K562 treated with DMSO at 1 percent for 48 hours (cell line): ENCODE data around the gene KLHL9. TPM values are rescaled to one million over a fixed set of nuclear protein-coding genes. Genes with fewer than 3 reads are reported as not detected.

ENCODE experiments used
- total RNA-seq: library from RNA; unstranded; fragments of 300-600 nt; gene quantifications from 2 replicates; pipeline ENCODE4 v1.2.3, GENCODE V29; 2022; ENCODE audit warnings: low replicate concordance; ENCODE audit errors: extremely low read depth

The KLHL9 gene, protein sequence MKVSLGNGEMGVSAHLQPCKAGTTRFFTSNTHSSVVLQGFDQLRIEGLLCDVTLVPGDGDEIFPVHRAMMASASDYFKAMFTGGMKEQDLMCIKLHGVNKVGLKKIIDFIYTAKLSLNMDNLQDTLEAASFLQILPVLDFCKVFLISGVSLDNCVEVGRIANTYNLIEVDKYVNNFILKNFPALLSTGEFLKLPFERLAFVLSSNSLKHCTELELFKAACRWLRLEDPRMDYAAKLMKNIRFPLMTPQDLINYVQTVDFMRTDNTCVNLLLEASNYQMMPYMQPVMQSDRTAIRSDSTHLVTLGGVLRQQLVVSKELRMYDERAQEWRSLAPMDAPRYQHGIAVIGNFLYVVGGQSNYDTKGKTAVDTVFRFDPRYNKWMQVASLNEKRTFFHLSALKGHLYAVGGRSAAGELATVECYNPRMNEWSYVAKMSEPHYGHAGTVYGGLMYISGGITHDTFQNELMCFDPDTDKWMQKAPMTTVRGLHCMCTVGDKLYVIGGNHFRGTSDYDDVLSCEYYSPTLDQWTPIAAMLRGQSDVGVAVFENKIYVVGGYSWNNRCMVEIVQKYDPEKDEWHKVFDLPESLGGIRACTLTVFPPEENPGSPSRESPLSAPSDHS
- total RNA-seq: not detected in 2 replicates

DNA sequence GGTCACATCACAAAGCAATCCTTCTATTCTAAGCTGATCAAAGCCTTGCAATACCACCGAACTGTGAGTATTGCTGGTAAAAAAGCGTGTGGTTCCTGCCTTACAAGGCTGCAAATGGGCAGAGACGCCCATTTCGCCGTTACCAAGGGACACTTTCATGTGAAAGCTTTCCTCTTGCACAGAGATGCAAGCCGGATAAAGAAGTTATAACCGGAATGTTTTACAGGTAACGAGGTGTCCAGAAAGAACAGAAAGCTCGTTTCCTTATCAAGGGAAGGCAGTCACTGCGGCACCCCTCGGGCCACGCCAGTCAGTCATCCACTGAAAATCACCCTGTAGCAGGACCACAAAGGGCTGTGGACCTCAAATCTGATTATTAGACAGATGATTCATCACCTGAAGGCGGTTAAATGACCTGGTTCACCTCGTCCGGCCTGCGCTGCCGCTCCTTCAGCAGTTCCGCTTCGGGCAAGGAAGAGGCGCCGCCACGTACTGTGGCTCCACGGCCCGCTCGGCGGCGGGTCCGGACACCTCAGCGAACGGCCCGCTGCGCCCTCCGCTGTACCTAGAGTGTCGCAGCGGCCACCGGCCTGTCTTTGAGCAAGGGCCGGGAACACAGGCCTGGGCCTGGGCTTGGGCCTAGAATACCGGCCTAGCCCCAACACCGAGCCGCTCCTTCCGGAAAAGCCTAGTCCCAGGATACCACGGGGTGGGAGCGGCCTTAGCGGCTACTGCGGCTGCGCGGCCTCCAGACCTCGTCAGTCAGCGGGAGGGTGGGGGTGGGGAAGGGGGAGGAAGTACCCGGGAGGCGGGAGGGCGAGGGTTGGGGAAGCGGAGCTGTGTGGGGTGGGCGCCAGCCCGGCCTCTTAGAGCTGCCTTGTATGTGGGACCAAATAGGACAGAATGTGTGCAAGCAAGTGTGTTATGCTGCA lies at the start of gene KLHL9:
TSS of gene KLHL9 (minus strand) at position 704 of the 932 bp plus-strand sequence. CDS start at position 159, 545 bp downstream.

DNA sequence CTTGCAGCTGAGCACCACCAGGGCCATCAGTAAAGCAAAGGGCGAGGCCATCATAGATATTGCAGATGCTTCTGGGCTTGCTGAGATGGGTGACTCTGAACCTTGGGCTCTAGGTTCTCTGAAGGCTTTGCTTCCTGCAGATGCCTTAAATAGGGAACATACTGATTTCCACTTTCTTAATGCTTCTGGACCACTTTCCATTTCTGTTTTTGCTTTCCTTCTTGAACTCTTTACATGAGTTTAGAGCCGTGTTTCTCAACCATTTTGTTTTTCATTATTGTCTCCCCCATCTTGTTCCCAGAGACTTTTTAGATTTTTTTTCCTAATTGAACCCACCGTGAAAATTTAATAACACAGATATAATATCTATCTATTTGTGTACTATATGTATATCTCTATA lies 32.8 kb upstream of the KLHL9 start, which contains the start of gene IFNA13:
TSS of gene IFNA13 (minus strand) at position 101 of the 400 bp plus-strand sequence. CDS start at position 54, 47 bp downstream.

DNA sequence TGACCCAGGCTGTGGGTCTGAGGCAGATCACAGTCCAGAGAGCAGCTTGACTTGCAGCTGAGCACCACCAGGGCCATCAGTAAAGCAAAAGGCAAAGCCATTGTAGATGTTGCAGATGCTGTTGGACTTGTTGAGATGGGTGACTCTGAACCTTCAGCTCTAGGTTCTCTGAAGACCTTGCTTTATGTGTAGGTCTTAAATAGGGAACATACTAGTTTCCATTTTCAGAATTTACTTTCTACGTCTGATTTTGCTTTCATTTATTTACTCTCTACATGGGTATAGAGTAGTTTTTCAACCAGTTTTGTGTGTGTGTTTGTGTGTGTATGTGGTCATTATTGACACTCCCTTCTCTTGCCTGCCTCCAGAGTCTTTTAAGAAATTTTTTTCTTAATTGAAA lies 15.6 kb upstream of the KLHL9 start, which contains the start of gene IFNA6:
TSS of gene IFNA6 (minus strand) at position 101 of the 400 bp plus-strand sequence. CDS start at position 101, 0 bp downstream.

DNA sequence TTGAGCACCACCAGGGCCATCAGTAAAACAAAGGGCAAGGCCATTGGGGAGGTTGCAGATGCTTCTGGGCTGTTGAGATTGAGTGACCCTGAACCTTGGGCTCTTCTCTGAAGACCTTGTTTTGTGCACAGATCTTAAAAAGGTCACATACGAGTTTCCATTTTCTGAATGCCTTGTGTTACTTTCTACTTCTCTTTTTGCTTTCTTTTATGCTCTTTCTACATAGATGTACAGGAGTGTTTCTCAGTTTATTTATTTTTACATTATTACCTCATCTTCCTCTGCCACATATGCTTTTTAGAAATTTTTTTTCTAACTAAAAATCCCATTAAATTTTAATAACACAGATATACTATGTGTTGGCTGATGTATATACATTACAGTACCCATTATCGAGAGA lies 30.0 kb downstream of the KLHL9 start, which contains the start of gene IFNA5:
TSS of gene IFNA5 (minus strand) at position 101 of the 400 bp plus-strand sequence. CDS start at position 44, 57 bp downstream.

Other genes with a start within 250 kb of the KLHL9 start
- not detected in 2 replicates for gene IFNW1, start 193.6 kb downstream of the KLHL9 start, total RNA-seq
- not detected in 2 replicates for gene IFNA21, start 168.7 kb downstream of the KLHL9 start, total RNA-seq
- gene IFNA4, start 147.8 kb downstream of the KLHL9 start, total RNA-seq: not detected in 2 replicates
- not detected in 2 replicates for gene IFNA7, start 133.2 kb downstream of the KLHL9 start, total RNA-seq
- not detected in 2 replicates for gene IFNA10, start 128.3 kb downstream of the KLHL9 start, total RNA-seq
- not detected in 2 replicates for gene IFNA16, start 118.1 kb downstream of the KLHL9 start, total RNA-seq
- not detected in 2 replicates for gene IFNA17, start 107.2 kb downstream of the KLHL9 start, total RNA-seq
- not detected in 2 replicates for gene IFNA14, start 95.4 kb downstream of the KLHL9 start, total RNA-seq
- gene IFNA5, start 30.1 kb downstream of the KLHL9 start, total RNA-seq: not detected in 2 replicates
- gene IFNA6, start 15.5 kb upstream of the KLHL9 start, total RNA-seq: not detected in 2 replicates
- not detected in 2 replicates for gene IFNA13, start 32.7 kb upstream of the KLHL9 start, total RNA-seq
- not detected in 2 replicates for gene IFNA2, start 50.0 kb upstream of the KLHL9 start, total RNA-seq
- not detected in 2 replicates for gene IFNA8, start 73.7 kb upstream of the KLHL9 start, total RNA-seq
- gene IFNA1, start 105.0 kb upstream of the KLHL9 start, total RNA-seq: not detected in 2 replicates
- gene IFNE, start 146.9 kb upstream of the KLHL9 start, total RNA-seq: not detected in 2 replicates